HepG2 (cell line): Measurements from ENCODE around the gene RHBDF2. TPM values are rescaled to one million over a fixed set of nuclear protein-coding genes. Genes with fewer than 3 reads are reported as not detected.

Experiments
- ATF7 ChIP-seq, 2 experiments: fragments of 450-650 bp in 1 of 2; sonication (generic) in 1 of 2; formaldehyde crosslinking in 1 of 2; IDR thresholded peaks; 2 replicates each; pipeline versions ENCODE4 v1.4.0 to v1.6.1; 2016 to 2020; ENCODE audit warnings: antibody characterized with exemption in 1 of 2, mild to moderate bottlenecking in 1 of 2, missing genetic modification reagents in 1 of 2
- DNMT3B ChIP-seq: conservative IDR thresholded peaks from 2 replicates; pipeline ENCODE4 v1.6.1; 2016; ENCODE audit warnings: missing biosample characterization, control low read depth
- GATAD2A ChIP-seq: IDR thresholded peaks from 2 replicates; pipeline ENCODE4 v1.6.1; 2016
- GTF2F1 ChIP-seq: fragments of 150-350 bp; IDR thresholded peaks from 2 replicates; pipeline ENCODE4 v1.6.1; 2014; ENCODE audit warnings: low read length
- HNRNPL ChIP-seq: fragments of 200-400 bp; formaldehyde crosslinking; IDR thresholded peaks from 2 replicates; pipeline ENCODE4 v1.6.1; 2017; ENCODE audit warnings: mild to moderate bottlenecking, low read depth, low read length
- KDM3A ChIP-seq: IDR thresholded peaks from 2 replicates; pipeline ENCODE4 v1.6.1; 2018; ENCODE audit warnings: low read depth, missing compliant biosample characterization
- MED13 ChIP-seq: sonication (generic); formaldehyde crosslinking; IDR thresholded peaks from 2 replicates; pipeline ENCODE4 v1.5.0; 2020; ENCODE audit warnings: missing genetic modification reagents
- MLLT10 ChIP-seq: sonication (generic); formaldehyde crosslinking; IDR thresholded peaks from 2 replicates; pipeline ENCODE4 v1.4.0; 2020; ENCODE audit warnings: missing genetic modification reagents
- MTA1 ChIP-seq: sonication (generic); formaldehyde crosslinking; IDR thresholded peaks from 2 replicates; pipeline ENCODE4 v1.4.0; 2020; ENCODE audit warnings: missing genetic modification reagents, mild to moderate bottlenecking, borderline replicate concordance
- MTF1 ChIP-seq: sonication (generic); formaldehyde crosslinking; IDR thresholded peaks from 2 replicates; pipeline ENCODE4 v1.5.0; 2020; ENCODE audit warnings: missing genetic modification reagents
- MXI1 ChIP-seq: IDR thresholded peaks from 3 replicates; pipeline ENCODE4 v1.6.1; 2012; ENCODE audit warnings: low read depth, low read length, inconsistent platforms, borderline replicate concordance
- NCOR1 ChIP-seq: fragments of 200-600 bp; sonication (generic); IDR thresholded peaks from 2 replicates; pipeline ENCODE4 v1.7.0; 2017; ENCODE audit warnings: antibody characterized with exemption, low read length, borderline replicate concordance
- PHB2 ChIP-seq: fragments of 450-650 bp; IDR thresholded peaks from 2 replicates; pipeline ENCODE4 v1.6.1; 2018; ENCODE audit not compliant: partially characterized antibody
- POLR2AphosphoS5 ChIP-seq: IDR thresholded peaks from 2 replicates; pipeline ENCODE4 v1.6.1; 2012; ENCODE audit warnings: low read depth, low read length
- SMC3 ChIP-seq: IDR thresholded peaks from 2 replicates; pipeline ENCODE4 v1.6.1; 2011; ENCODE audit warnings: low read length, improper control_type of control experiment
- SP1 ChIP-seq, 2 experiments: fragments of 450-650 bp in 1 of 2; sonication (generic) in 1 of 2; formaldehyde crosslinking in 1 of 2; IDR thresholded peaks; 2 replicates each; pipeline versions ENCODE4 v1.4.0 to v1.6.1; 2016 to 2020; ENCODE audit warnings: missing genetic modification reagents in 1 of 2
- SP4 ChIP-seq: sonication (generic); formaldehyde crosslinking; IDR thresholded peaks from 2 replicates; pipeline ENCODE4 v1.8.1; 2023; ENCODE audit warnings: mild to moderate bottlenecking, missing genetic modification reagents
- TOE1 ChIP-seq: sonication (generic); formaldehyde crosslinking; IDR thresholded peaks from 2 replicates; pipeline ENCODE4 v1.4.0; 2020; ENCODE audit warnings: mild to moderate bottlenecking, missing genetic modification reagents
- ZFP36 ChIP-seq: fragments of 150-350 bp; IDR thresholded peaks from 2 replicates; pipeline ENCODE4 v1.6.1; 2018; ENCODE audit warnings: borderline replicate concordance, low read length, low read depth; ENCODE audit not compliant: partially characterized antibody
- ZNF121 ChIP-seq: sonication (generic); formaldehyde crosslinking; IDR thresholded peaks from 2 replicates; pipeline ENCODE4 v1.5.0; 2020; ENCODE audit warnings: mild to moderate bottlenecking, missing genetic modification reagents
- ZNF619 ChIP-seq: sonication (generic); formaldehyde crosslinking; IDR thresholded peaks from 2 replicates; pipeline ENCODE4 v1.4.0; 2020; ENCODE audit warnings: mild to moderate bottlenecking, missing genetic modification reagents
- ZNF749 ChIP-seq: sonication (generic); formaldehyde crosslinking; IDR thresholded peaks from 2 replicates; pipeline ENCODE4 v1.8.0; 2022; ENCODE audit warnings: mild to moderate bottlenecking, missing genetic modification reagents, moderate library complexity, borderline replicate concordance
- ZNF773 ChIP-seq: sonication (generic); formaldehyde crosslinking; IDR thresholded peaks from 2 replicates; pipeline ENCODE4 v1.4.0; 2020; ENCODE audit warnings: missing genetic modification reagents, borderline replicate concordance
- polyA plus RNA-seq, 8 experiments: library from polyadenylated mRNA; depleted of rRNA in 3 of 8; stranded (reverse) in 7 of 8; unstranded in 1 of 8; fragments of >200 nt; fragmentation: Illumina TruSeq in 4 of 8; extraction: Trizol in 4 of 8; gene quantifications; 2 replicates each; pipeline versions ENCODE4 v1.2.1 to v1.2.3, GENCODE V29; 2011 to 2016; ENCODE audit warnings: low read depth in 4 of 8, missing spikeins in 1 of 8, mixed read lengths in 1 of 8; ENCODE audit not compliant: insufficient read depth in 1 of 8
- total RNA-seq, 5 experiments: library from RNA; depleted of rRNA; stranded (reverse); fragments of >200 nt; fragmentation: Illumina TruSeq; extraction: Trizol; gene quantifications; 2 replicates each; pipeline ENCODE4 v1.2.3, GENCODE V29; 2016; ENCODE audit warnings: low read depth in 1 of 5
- TF ChIP-seq, protein P1 (sequence below): sonication (generic); formaldehyde crosslinking; IDR thresholded peaks from 2 replicates; pipeline ENCODE4 v1.8.1; 2023; ENCODE audit warnings: mild to moderate bottlenecking, missing genetic modification reagents
- TF ChIP-seq, protein P2 (sequence below): sonication (generic); formaldehyde crosslinking; IDR thresholded peaks from 2 replicates; pipeline ENCODE4 v1.8.0; 2023; ENCODE audit warnings: mild to moderate bottlenecking, missing genetic modification reagents
- TF ChIP-seq, protein P3 (sequence below): sonication (generic); formaldehyde crosslinking; IDR thresholded peaks from 2 replicates; pipeline ENCODE4 v1.8.1; 2023; ENCODE audit warnings: mild to moderate bottlenecking, moderate library complexity, missing genetic modification reagents

Gene RHBDF2
- total and polyA plus RNA-seq, 2 of the 13 experiments (the other 11 are each of a cell fraction or from before 2014, with no cell fraction given) = 7.8 to 24.2 TPM

DNA sequence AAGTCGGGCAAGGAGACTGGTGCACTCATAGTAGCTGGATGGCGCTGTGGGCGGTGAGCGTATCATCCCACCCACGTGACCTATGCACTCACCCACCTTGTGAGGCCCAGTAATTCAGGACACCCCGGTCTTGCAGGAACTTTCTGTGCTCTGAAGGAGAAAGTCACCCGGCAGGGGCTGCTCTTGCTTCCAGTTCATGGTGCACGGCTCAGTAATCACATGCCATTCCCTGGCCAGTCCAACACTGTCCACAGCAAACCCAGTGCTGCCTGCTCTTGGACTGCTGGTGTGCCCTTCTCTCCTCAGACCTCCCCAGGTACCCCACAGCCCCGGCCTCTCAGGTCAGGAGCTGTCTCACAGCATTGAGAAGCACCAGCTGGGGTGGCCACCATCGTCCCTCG is 16.4 kb upstream of the RHBDF2 start (continued):
- TF ChIP-seq ATF7 (IDR thresholded peaks at IDR 0.05) (no peak), ATF7 (CRISPR knock-in tag; IDR thresholded peaks at IDR 0.05) (no peak), ZNF121 (CRISPR knock-in tag) (0 out of 2 replicates have a peak, but pooled peaks have one; percentile 12), KDM3A (CRISPR knock-in tag) (no peak), SMC3 (peak; percentile 61), GTF2F1 (no peak), HNRNPL (no peak), TOE1 (CRISPR knock-in tag) (no peak), ZNF619 (CRISPR knock-in tag) (0 out of 2 replicates have a peak, but pooled peaks have one; percentile 41), ZNF773 (CRISPR knock-in tag) (no peak), SP4 (no peak), POLR2AphosphoS5 (no peak), PHB2 (no peak), SP1 (IDR thresholded peaks at IDR 0.05) (no peak), SP1 (CRISPR knock-in tag; IDR thresholded peaks at IDR 0.05) (no peak), MXI1 (no peak), MED13 (CRISPR knock-in tag) (no peak), MTF1 (CRISPR knock-in tag) (no peak), MLLT10 (no peak), ZNF749 (CRISPR knock-in tag) (no peak), GATAD2A (CRISPR knock-in tag) (no peak), NCOR1 (no peak), DNMT3B (CRISPR knock-in tag) (no peak), ZFP36 (no peak), MTA1 (no peak)
- TF ChIP-seq, protein P1, sequence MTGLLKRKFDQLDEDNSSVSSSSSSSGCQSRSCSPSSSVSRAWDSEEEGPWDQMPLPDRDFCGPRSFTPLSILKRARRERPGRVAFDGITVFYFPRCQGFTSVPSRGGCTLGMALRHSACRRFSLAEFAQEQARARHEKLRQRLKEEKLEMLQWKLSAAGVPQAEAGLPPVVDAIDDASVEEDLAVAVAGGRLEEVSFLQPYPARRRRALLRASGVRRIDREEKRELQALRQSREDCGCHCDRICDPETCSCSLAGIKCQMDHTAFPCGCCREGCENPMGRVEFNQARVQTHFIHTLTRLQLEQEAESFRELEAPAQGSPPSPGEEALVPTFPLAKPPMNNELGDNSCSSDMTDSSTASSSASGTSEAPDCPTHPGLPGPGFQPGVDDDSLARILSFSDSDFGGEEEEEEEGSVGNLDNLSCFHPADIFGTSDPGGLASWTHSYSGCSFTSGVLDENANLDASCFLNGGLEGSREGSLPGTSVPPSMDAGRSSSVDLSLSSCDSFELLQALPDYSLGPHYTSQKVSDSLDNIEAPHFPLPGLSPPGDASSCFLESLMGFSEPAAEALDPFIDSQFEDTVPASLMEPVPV (CRISPR knock-in tag) = no peak
- TF ChIP-seq, protein P2, sequence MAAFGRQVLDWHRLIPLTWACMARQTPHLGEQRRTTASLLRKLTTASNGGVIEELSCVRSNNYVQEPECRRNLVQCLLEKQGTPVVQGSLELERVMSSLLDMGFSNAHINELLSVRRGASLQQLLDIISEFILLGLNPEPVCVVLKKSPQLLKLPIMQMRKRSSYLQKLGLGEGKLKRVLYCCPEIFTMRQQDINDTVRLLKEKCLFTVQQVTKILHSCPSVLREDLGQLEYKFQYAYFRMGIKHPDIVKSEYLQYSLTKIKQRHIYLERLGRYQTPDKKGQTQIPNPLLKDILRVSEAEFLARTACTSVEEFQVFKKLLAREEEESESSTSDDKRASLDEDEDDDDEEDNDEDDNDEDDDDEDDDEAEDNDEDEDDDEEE (CRISPR knock-in tag) = no peak
- TF ChIP-seq, protein P3, sequence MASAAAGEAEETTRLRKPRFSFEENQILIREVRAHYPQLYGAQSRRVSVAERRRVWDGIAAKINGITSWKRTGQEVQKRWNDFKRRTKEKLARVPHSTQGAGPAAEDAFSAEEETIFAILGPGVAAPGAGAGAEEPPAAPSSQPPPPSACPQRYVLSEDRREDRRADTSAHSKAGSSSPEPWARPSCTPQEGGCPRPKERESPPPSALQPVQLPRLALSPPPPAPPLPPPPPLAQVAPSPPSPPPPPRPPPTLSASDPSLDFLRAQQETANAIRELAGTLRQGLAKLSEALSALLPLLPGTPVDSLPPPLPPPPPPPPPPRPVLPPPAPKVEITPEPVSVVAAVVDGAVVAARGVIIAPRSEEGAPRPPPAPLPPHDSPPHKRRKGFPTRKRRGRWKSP (CRISPR knock-in tag) = no peak
